Endothelial cell (in vitro differentiated cells): ENCODE data around the gene ACADSB. TPM values are rescaled to one million over a fixed set of nuclear protein-coding genes. Genes with fewer than 3 reads are reported as not detected.

ENCODE experiments used
- DNase-seq: peaks from one replicate; pipeline ENCODE4 v3.0.0; 2021; ENCODE audit warnings: low spot score
- H3K27ac Mint-ChIP-seq: one replicate; pipeline ENCODE4 v1.8.0; 2021; ENCODE audit warnings: mixed read lengths, inconsistent platforms; ENCODE audit not compliant: unreplicated experiment
- H3K27me3 Mint-ChIP-seq: one replicate; pipeline ENCODE4 v1.8.0; 2021; ENCODE audit warnings: mild to moderate bottlenecking, moderate library complexity, mixed read lengths, inconsistent platforms; ENCODE audit not compliant: unreplicated experiment
- H3K36me3 Mint-ChIP-seq: one replicate; pipeline ENCODE4 v1.8.0; 2021; ENCODE audit warnings: mild to moderate bottlenecking, low read depth, mixed read lengths, inconsistent platforms; ENCODE audit not compliant: unreplicated experiment
- H3K4me1 Mint-ChIP-seq: one replicate; pipeline ENCODE4 v1.8.0; 2021; ENCODE audit warnings: mild to moderate bottlenecking, mixed read lengths, inconsistent platforms; ENCODE audit not compliant: unreplicated experiment
- H3K4me3 Mint-ChIP-seq: one replicate; pipeline ENCODE4 v1.8.0; 2021; ENCODE audit warnings: mild to moderate bottlenecking, mixed read lengths, inconsistent platforms; ENCODE audit not compliant: unreplicated experiment
- H3K9me3 Mint-ChIP-seq: one replicate; pipeline ENCODE4 v1.8.0; 2021; ENCODE audit warnings: mixed read lengths, inconsistent platforms; ENCODE audit not compliant: unreplicated experiment
- CTCF ChIP-seq: fragments of 200-600 bp; sonication (generic); IDR thresholded peaks from one replicate; pipeline ENCODE4 v1.5.0; 2021; ENCODE audit warnings: antibody characterized with exemption; ENCODE audit not compliant: unreplicated experiment
- total RNA-seq: library from RNA; stranded (reverse); fragmentation: NEBNext Ultra II Directional; extraction: Animal tissue kit (Norgen Biotek cat#: 25700); gene quantifications from one replicate; pipeline ENCODE4 v1.2.1, GENCODE V29; 2021; ENCODE audit not compliant: unreplicated experiment

Gene ACADSB
- total RNA-seq, 1 donor from 2014 or later: 35.6 TPM

GRCh38 chr10:123103944-123104343 lies 95.1 kb downstream of the ACADSB start:
- TF ChIP-seq CTCF: no peak
- Mint-ChIP-seq H3K27me3 (peaks cover 3% of the 10 kb centered on the region), H3K36me3 (no peaks in the 10 kb centered on the region), H3K4me1 (no peaks in the 10 kb centered on the region), H3K27ac (no peak overlapping the region), H3K4me3 (no peak overlapping the region), H3K9me3 (no peaks in the 10 kb centered on the region)
- no peak for DNase-seq

Other genes starting within 250 kb of the ACADSB start
- 0.54 TPM for gene CUZD1, start 163.1 kb upstream of the ACADSB start, total RNA-seq
- gene FAM24B, start 129.4 kb upstream of the ACADSB start, total RNA-seq: 2.7 TPM
- gene FAM24A, start 98.4 kb upstream of the ACADSB start, total RNA-seq: not detected
- gene C10orf88, start 54.8 kb upstream of the ACADSB start, total RNA-seq: 9.9 TPM
- gene PSTK, start 28.6 kb upstream of the ACADSB start, total RNA-seq: 5.2 TPM
- gene IKZF5, start 211 bp upstream of the ACADSB start, total RNA-seq: 14.9 TPM
- not detected for gene HMX3, start 127.0 kb downstream of the ACADSB start, total RNA-seq
- gene HMX2, start 139.1 kb downstream of the ACADSB start, total RNA-seq: not detected
- gene BUB3, start 145.4 kb downstream of the ACADSB start, total RNA-seq: 107 TPM